GM19395 (cell line): ENCODE measurements around the gene LAMC1.
"Not testable (repeated sequence)": the region's sequence is repeated elsewhere in the genome, so short reads cannot be mapped to it uniquely, and the experiment has no call there.

Experiments
- ATAC-seq: cut with Tn5 transposase; IDR thresholded peaks from one replicate; pipeline ENCODE4 v1.9.1; 2021; ENCODE audit warnings: mild to moderate bottlenecking, moderate library complexity; ENCODE audit not compliant: unreplicated experiment

The LAMC1 gene

DNA sequence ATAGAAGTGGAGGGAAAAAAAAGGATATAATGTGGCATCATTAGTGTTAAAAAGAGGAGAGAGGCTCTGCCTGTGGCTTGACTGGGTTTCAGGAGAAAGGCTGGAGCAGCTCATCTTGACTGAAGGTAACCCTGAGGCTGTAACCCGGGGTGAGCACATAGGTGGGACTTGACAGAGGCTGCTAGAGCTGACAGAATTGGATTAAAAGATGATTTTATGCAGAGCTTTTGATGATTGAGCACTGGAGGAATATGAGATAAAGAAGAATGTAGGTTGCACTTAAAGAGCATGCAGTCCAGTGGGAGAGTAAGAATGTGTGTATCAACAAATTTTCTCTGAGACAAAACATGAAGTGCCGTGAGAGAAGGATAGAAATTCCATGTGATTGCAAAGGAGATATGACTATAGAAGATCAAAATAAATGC, 17.3 kb downstream of the LAMC1 start:
- no peak for ATAC-seq

DNA sequence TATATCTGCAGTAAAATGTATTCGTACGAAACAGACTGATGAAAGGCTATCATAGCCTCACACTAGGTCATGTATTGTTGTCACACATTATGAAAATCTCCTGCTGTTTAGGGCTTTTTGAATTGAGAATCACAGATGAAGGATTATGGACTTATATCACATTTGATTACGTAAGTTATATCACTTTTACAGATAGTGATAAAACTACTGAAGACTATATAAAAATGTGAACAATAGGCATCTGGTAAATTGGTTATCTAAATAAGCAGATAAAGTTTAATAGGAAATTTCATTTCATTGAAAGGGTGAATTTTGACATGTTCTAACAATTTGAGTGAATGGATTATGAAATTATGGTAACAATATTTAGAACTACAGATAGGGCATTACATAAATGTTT, 20.0 kb downstream of the LAMC1 start:
- ATAC-seq: no peak

DNA sequence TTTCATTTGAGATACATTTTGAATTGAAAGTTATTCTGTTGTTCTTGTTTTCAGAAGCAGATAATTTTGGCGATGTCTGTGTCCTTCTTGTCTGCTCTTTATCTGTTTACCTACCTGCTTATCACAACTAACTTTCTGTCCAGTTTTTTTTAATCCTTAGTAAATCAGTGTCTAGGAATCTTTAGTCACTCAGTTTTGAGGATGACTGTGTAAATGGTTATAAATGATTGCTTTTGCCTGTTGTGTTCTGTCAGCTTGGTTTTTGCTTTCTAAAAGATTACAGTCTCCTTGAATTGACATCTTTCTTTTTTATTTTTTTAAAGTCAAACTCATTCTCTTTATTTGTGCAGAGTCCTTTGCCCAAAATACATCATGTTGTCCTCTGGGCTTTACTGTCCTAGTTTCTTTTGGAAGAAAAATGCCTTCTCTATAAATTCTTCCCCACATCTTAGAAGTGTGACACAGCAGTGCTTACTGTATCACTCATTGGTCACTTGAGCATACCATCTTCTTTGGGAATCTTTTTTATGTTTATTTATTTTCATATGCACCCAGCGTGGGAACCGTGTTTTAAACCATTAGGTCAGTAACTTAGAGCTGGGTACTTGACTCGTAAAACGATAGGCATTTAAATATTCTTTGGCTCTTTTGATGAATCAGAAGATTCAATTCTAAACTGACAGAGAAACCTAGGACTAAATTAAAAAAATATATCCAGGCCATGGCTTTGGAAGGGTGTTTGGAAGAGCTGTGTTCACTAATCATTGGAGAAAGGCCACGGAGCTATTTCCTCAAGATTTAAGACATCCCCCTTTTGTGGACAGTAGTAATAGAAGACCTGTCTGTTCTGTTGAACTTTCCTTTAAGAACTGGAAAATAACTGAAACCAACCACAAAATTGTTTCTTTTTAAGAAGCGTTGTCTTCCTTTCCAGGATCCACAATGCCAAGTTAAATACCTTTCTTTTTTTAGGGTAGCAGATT, 20.9 kb downstream of the LAMC1 start:
- no peak for ATAC-seq

GRCh38 chr1:183044893-183045649, 21.9 kb downstream of the LAMC1 start:
- no peak for ATAC-seq

- peak; percentile 99 for ATAC-seq
Measured at GRCh38 chr1:183048087-183049085, 25.2 kb downstream of the LAMC1 start.

- ATAC-seq: no peak
Measured at GRCh38 chr1:183051546-183051945, 28.3 kb downstream of the LAMC1 start.

DNA sequence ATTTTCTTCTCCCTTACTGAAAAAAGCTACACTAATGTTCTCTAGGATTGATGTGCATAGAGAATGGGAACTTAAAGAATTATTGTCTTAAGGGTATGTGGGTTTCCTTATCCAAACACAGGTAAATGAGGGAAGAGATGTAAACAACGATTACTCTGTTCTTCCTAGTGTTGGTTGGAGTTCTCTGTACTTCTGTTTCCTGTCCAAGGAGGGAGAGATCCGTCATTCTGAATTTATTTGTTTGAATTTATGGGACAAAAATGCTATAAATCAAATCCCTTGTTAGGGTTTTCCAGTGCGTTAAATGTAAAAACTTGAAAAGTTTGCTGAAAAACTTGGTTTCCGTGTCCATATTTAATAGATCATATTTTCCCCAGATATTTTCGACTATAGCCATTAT, 29.6 kb downstream of the LAMC1 start:
- ATAC-seq: no peak

DNA sequence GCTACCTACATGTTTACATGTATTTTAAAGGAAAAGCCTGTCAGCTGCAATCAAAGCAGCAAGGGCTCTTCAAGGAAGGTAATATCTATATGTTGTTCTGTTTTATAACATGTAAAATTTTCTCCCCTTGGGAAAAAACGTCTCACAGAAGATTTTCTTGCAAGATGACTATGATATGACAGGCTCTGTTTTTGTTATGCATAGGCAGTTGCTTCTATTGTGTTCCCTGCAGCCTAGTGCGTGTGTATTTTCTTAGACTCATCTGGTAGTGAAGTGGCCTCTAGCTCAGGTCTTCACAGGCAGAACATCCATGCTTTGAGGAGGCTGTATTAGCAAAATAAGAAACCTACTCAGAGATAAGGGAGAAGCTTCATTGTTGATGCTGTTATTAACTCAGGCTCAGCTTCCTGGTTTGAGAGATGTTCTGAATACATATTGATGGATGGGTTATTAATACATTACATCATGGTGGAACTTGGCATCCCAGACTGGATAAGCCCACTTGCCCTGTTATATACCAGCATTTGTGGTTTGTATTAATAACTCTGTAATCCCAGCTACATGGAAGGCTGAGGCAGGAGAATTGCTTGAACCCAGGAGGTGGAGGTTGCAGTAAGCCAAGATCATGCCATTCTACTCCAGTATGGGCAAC, 35.8 kb downstream of the LAMC1 start:
- ATAC-seq: no peak

DNA sequence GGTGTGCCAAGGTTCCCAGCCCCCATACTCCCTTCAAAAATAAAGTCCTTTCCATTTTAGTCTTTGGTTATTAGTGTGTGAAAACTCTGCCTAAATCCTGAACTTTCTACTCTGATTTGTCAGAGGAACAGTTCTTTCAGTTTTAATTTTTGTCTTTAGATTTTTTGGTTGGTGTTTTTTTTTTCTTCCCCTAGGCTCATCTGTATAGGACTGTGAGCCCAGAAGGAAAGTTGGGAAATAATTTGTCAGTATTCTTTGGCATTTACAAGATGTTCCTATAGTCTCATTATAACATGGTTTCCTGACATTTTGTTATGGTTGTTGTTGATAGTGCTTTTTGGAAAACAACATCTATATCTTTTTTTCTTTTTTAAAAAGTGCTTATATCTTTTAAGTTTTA, 38.0 kb downstream of the LAMC1 start:
- no peak for ATAC-seq

GRCh38 chr1:183063349-183063748, 40.1 kb downstream of the LAMC1 start:
- ATAC-seq: no peak

- ATAC-seq: no peak
Measured at GRCh38 chr1:183065168-183065706, 42.0 kb downstream of the LAMC1 start.

- ATAC-seq: not testable (repeated sequence)
Measured at GRCh38 chr1:183066432-183066831, 43.2 kb downstream of the LAMC1 start.

DNA sequence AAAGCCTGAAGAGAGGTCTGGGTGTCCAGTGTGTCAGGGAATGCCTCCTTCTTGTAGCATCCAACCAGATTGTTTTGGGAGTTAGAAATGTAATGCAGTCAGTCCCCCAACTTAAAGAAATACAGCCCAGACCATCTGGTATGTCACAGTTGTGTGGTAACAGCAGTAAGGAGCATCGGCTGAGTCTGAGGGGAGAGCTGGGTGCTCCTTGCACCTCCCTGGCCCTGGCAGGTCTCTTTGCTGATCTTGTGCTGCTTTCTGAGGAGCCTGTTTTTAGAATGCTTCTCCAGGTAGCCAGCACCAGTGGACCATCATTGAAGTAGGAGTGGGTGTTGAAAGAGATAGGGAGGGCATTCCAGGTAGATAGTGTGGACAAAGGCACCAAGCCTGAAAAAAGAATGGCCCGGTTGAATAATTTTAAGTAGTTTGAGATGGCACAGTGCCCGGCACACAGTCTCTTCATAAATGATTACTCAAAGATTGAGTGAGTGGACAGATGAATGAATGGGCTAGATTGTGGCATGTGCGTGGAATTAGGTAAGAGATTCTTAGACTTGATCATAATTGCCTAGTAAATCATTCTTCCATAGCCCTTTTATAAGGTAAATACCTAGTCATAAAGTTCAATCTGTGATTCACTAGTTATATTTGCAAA, 46.5 kb downstream of the LAMC1 start:
- ATAC-seq: no peak

DNA sequence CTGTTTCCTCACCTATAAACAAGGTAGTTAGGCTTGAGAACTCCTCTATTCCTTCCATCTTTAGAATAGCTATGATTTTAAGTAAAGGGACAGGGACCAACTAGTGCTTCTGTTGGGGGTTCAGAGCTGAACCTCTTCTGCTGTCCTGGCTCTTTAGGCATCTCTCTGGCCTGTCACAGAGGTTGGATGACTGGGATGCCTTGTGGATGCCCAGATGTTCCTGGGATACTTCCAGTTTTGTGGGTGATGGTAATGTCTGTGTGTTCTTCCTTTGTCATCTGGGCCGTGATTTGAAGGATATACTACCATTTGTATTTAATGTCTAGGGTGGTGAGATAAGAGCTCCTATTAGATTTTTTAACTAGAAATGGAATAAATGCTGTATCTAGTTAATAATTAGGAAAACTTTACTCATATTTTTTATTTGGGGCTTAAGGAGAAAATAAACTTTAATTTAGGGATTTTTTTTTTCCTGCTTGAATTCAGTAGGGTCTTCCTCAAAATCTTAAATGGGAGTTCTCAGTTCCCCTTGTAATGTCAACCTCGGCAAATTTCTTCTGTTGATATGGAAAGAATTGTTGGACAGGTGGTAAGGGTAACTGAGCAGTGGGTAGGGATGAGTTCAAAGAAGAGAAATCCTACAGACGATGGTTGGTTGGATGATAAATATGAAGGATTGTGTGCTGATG, 47.2 kb downstream of the LAMC1 start:
- ATAC-seq: no peak

GRCh38 chr1:183070923-183071618, 47.9 kb downstream of the LAMC1 start:
- ATAC-seq: peak; percentile 92

- not testable (repeated sequence) for ATAC-seq
Measured at GRCh38 chr1:183072595-183072994, 49.4 kb downstream of the LAMC1 start.

- no peak for ATAC-seq
Measured at GRCh38 chr1:183073320-183073719, 50.1 kb downstream of the LAMC1 start.

DNA sequence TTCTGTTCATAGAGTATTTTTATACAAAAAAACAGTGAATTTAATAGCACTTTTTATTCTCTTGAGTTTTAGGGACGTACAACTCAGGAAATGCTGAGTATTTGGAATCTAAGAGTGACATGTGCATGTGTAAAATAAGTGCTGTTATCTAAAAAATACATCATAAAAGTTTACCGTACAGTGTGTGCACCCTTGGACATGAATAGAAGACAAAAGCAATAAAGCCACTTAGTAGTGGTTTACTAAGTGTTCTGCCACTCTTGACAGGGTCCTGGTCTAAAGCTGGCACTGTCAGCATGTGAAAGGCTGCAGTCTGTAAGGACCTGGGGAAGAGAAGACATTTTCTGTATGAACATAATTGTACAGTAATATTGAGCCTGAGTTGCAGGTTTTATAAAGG, 51.0 kb downstream of the LAMC1 start:
- no peak for ATAC-seq
